CD4-positive, alpha-beta T cell treated with Interleukin-21 for 1 hour (primary cell): ENCODE measurements around the gene NRCAM.

Source experiments
- DNase-seq: peaks from one replicate; pipeline ENCODE4 v3.0.0-alpha.2; 2020

The NRCAM gene

GRCh38 chr7:108335269-108335918 lies 120.8 kb downstream of the NRCAM start:
- DNase-seq = no peak

GRCh38 chr7:108332937-108333336 lies 123.3 kb downstream of the NRCAM start:
- DNase-seq = no peak

GRCh38 chr7:108331971-108332370 lies 124.3 kb downstream of the NRCAM start:
- DNase-seq = no peak

DNA sequence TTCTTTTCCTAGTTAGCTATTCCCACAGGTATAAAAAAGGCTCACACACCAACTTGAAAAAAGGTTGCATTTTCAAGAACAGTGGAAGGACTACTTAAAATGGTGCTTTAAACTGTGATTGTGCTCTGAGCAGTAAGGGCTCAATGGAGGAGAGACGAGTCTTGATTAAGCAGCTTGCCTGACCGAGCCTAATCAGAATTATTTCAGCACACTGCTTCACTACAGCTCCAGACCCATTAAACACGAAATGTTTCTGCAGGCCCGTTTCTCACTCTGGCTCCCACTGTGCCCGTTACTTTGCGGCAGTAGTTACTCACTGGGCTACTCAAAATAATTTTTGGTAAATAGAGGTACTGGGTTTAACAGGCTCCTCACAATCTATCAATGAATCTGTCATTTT lies 126.0 kb downstream of the NRCAM start:
- DNase-seq = no peak

DNA sequence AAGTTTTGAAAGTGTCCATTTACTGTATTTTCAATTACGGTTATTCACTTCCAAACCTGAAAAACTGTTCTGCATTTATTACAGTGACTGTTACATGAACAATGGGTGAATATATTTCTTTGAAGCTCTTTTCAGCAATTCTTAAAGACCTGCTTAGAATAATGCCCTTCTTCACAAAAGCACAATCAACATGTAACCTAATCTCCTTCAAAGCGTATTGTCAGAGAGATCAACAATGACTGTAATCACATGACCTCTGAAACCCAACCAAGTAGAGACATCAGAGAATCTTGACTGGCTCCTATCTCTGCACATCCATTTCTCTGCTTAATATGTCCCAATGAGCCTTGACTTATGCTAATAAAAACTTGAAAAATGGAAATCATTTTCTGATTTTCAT lies 126.7 kb downstream of the NRCAM start:
- no peak for DNase-seq

- no peak for DNase-seq
Observed at GRCh38 chr7:108328174-108328651, 128.0 kb downstream of the NRCAM start.

DNA sequence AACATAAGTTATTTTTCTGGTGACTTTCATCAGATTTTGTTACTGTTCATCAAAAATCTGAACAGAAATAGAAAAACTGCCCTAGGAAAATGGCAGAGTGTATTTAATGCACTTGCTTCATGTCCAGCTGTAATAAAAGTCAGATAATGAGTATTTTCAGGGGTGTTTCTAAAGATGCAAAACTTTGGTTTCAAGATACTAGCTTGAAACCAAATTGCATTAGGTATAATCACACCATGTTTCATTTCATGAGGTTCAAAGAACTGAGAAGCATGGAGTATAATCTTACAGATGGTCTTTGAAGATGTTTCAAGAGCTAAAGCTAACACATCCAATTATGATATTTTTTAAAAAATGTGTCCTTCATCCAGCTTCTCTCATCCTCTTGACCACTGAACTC lies 128.9 kb downstream of the NRCAM start:
- no peak for DNase-seq

DNA sequence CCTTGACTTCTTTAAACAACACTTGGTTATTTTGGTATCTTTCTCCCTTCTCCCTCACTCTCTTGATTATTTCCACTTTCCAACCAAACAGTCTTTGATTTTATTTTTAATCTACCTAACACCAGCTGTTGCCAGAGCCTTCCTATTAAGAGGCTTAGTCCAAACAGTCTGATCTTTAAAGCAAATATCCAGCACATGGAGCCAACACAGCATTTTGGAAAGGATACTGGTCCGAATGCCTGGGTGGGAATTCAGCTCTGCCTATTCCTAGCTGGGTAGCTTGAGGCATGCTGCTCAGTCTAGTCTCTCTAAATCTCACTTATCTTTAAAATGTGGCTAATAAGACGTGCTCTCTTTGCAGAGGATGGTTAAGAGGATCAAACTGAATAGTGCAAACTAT lies 129.3 kb downstream of the NRCAM start:
- no peak for DNase-seq

GRCh38 chr7:108324053-108325038 lies 131.9 kb downstream of the NRCAM start:
- no peak for DNase-seq

- no peak for DNase-seq
Observed at GRCh38 chr7:108322925-108323832, 133.1 kb downstream of the NRCAM start.

GRCh38 chr7:108322046-108322445 lies 134.2 kb downstream of the NRCAM start:
- DNase-seq = no peak

DNA sequence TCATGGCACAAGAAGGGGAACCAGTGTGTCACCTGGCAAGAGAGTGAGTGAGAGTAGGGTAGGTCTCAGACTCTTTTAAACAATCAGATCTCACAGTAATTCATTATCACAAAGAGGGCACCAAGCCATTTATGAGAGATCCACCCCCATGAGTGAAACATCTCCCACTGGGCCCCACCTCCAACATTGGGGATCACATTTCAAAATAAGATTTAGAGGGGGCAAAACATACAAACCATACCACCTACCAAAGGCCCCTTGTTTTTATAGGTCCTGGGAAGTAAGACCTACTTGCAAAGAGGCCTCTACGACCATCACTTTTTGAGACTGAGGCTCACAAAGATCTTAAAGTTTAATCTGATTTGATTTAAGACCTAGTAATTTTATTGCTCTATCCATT lies 134.9 kb downstream of the NRCAM start:
- no peak for DNase-seq

DNA sequence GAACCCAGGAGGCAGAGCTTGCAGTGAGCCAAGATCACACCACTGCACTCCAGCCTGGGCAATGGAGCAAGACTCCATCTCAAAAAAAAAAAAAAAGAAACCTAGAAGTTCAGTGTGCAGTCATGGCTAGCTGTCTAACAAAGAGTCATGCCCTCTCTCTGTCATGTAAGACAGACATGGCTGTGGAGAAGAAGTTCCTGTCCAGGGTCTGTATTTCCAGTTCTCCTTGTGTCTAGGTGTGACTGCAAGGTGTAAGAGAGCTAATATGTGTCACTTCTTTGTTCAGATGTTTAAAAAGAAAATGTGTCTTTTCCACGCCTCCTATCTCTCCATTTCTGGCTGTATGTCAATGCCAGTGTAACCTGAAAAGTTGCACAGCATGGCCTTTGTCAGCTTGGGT lies 139.5 kb downstream of the NRCAM start:
- no peak for DNase-seq

DNA sequence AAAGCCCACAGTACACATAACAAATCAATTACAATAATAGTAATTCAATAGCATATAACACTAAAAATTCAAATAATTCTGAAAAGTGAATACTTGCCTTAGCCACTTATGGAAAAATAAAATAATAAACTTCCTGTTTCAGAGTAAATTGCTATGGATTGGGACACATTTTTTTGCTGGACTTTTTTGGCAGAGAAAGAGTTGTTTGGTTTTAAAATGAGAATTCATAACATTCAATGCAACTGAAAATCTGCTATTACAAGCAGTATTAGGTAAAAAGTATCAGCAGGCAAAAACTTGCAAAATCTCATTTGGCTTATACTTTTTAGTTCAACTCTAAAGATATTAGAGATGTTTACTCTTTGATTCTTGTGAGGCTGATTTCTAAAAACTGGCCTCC lies 141.7 kb downstream of the NRCAM start:
- DNase-seq = no peak

- no peak for DNase-seq
Observed at GRCh38 chr7:108314049-108314448, 142.2 kb downstream of the NRCAM start.

DNA sequence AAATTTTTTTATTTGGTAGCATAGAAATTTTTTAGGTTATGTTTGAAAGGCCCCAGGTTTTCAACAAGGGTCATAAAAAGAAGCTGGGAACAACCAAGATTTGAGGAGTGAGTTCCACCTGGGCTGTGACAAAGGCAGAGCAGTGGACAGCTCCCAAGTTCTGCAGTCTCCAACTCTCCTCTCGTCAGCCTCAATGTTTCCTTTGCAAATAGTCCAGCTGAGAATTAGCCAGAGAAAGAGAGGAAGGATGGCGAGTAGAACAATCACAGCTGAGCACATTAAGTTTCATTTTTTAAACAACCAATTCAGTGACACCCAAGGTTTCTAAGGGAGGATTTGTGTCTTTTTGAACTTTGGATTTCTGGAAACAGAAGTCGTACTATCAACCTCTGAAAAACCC lies 143.2 kb downstream of the NRCAM start:
- no peak for DNase-seq

DNA sequence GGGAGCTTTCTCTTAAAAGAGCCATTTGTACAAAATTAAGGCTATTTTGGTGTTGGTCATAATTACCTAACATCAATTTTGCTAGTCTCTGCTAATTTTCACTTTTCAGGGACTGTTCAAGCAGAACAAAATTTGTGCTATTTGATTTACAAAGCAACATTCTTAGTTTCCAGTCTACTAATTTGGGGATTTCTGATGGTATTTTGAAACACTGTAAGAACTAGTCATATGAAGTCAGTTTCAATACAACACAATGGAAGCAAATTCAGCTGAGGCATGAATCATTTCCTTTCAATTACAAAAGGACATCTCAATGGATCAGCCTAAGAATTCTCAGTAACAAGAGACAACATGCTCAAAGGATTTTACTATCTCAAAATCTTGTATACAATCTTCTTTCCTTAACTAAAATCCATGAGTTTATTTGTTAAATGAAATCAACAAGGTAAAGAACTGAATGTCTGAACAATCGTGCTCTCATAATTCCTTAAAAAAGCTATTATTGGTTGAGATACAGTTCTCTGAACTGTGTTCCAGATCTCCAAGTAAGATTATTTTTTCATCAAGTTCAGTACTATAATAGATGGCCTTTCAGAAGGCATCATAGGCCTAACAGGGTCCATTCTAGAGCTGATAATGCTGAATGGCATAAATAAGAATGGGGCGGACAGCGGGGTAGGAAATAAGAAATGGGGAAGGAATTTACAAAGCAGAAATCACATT lies 144.6 kb downstream of the NRCAM start:
- no peak for DNase-seq

DNA sequence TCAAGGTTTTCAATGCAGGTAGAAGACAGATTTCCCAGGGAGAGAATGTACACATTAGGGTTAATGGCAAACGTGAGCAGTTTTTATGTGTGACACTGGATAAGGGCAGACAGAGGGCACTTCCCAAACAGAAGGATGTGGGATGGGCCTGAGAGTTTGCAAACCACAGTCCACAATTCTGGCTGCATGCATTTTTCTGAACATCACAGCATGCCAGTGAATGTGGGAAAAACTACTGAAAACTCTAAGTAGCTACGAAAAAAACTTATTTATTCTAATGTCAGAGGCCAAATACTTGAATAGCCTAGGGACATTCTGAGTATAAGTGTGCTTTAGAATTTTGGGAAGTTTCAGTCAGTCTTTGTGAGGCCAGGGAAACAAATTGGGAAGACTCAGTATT lies 145.9 kb downstream of the NRCAM start:
- no peak for DNase-seq

GRCh38 chr7:108308903-108309302 lies 147.3 kb downstream of the NRCAM start:
- DNase-seq = no peak

GRCh38 chr7:108308276-108308675 lies 148.0 kb downstream of the NRCAM start:
- DNase-seq = no peak

DNA sequence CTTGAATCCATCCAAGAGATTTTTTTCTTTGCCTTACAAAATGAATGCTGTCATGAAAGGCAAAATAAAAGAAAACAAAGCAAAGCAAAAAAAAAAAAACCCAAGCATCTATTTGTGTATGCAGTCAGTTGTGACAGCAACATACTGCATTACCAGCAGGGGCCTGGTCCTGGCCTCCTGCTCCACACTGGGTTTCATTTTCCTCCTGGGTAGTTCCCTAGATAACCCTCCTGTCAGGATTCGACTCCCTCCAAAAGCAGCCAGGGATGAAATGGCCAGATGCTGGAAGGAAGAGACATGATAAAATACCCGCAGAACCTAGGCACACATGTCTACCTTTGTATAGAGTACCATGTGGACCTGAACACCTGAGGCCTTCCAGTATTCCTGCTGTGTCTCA lies 148.6 kb downstream of the NRCAM start:
- DNase-seq = no peak

GRCh38 chr7:108307194-108307593 lies 149.0 kb downstream of the NRCAM start:
- no peak for DNase-seq
